DND-41 (cell line): Measurements from ENCODE around the gene KLHL10.
"Not testable (repeated sequence)": the region's sequence is repeated elsewhere in the genome, so short reads cannot be mapped to it uniquely, and the experiment has no call there.

Source experiments
- CTCF ChIP-seq: IDR thresholded peaks from 2 replicates; pipeline ENCODE4 v1.5.1; 2012; ENCODE audit warnings: borderline replicate concordance, low read length, moderate library complexity, mild to moderate bottlenecking; ENCODE audit not compliant: poor library complexity, severe bottlenecking; ENCODE audit errors: extremely low read depth
- EZH2 ChIP-seq: IDR thresholded peaks from 3 replicates; pipeline ENCODE4 v1.6.1; 2012; ENCODE audit warnings: borderline replicate concordance, low read depth, mild to moderate bottlenecking, moderate library complexity, low read length, inconsistent platforms; ENCODE audit not compliant: severe bottlenecking

- not testable (repeated sequence) for TF ChIP-seq CTCF, EZH2
Measured at GRCh38 chr17:41851382-41851781, 13.8 kb downstream of the KLHL10 start.
